IMR-90 (cell line): ENCODE measurements around the gene SAMD4B. TPM values are rescaled to one million over a fixed set of nuclear protein-coding genes. Genes with fewer than 3 reads are reported as not detected.

Source experiments
- ATAC-seq: fragments of 200-7000 bp; cut with Tn5 transposase; 2 replicates; pipeline ENCODE4 v1.9.1; 2020; ENCODE audit warnings: low read depth, mild to moderate bottlenecking, moderate library complexity
- BruUV-seq: library from RNA; stranded (reverse); fragments of 400-500 nt; replicated peaks from 2 replicates; lab custom pipeline; 2021; lab: Mats Ljungman, UMichigan
- CTCF ChIA-PET: fragments of 300-600 bp; formaldehyde crosslinking; extraction: SDS; loops from one replicate; lab custom pipeline; 2021; ENCODE audit warnings: antibody characterized with exemption; lab: Yijun Ruan, JAX
- POLR2A ChIA-PET: fragments of 300-600 bp; sonication (Branson Sonifier 250); formaldehyde crosslinking; loops from one replicate; lab custom pipeline; 2022; ENCODE audit warnings: antibody characterized with exemption; ENCODE audit not compliant: unreplicated experiment; lab: Charles Lee
- DNase-seq: peaks from one replicate; pipeline ENCODE4 v3.0.0; 2013
- H2AFZ ChIP-seq: replicated peaks from 2 replicates; pipeline ENCODE3; 2013; ENCODE audit warnings: low read length, mild to moderate bottlenecking; ENCODE audit not compliant: poor library complexity
- H2AK5ac ChIP-seq: 2 replicates; pipeline ENCODE4 v1.6.1; 2013; ENCODE audit warnings: low read depth, low read length, inconsistent platforms
- H2AK9ac ChIP-seq: replicated peaks from 2 replicates; pipeline ENCODE3; 2013; ENCODE audit warnings: mild to moderate bottlenecking, low read depth, low read length, moderate library complexity; ENCODE audit not compliant: poor library complexity
- H2BK120ac ChIP-seq: 2 replicates; pipeline ENCODE4 v1.6.1; 2013; ENCODE audit warnings: low read depth, low read length, inconsistent platforms
- H2BK15ac ChIP-seq: 3 replicates; pipeline ENCODE4 v1.6.1; 2013; ENCODE audit warnings: low read depth, low read length, inconsistent platforms
- H2BK20ac ChIP-seq: 2 replicates; pipeline ENCODE4 v1.6.1; 2013; ENCODE audit warnings: low read depth, mild to moderate bottlenecking, inconsistent platforms, low read length, moderate library complexity
- H2BK5ac ChIP-seq: 2 replicates; pipeline ENCODE4 v1.6.1; 2013; ENCODE audit warnings: mild to moderate bottlenecking, low read depth, low read length, inconsistent platforms; ENCODE audit not compliant: poor library complexity, severe bottlenecking
- H3K14ac ChIP-seq: replicated peaks from 2 replicates; pipeline ENCODE4 v1.6.1; 2013; ENCODE audit warnings: low read depth, low read length, inconsistent platforms
- H3K18ac ChIP-seq: 2 replicates; pipeline ENCODE4 v1.6.1; 2013; ENCODE audit warnings: low read depth, low read length, control low read depth
- H3K23ac ChIP-seq: 2 replicates; pipeline ENCODE4 v1.6.1; 2013; ENCODE audit warnings: low read depth, low read length, inconsistent platforms
- H3K27ac ChIP-seq: 2 replicates; pipeline ENCODE4 v1.5.1; 2013; ENCODE audit warnings: mild to moderate bottlenecking, control low read depth, low read length; ENCODE audit not compliant: insufficient read depth
- H3K27me3 ChIP-seq: 2 replicates; pipeline ENCODE4 v1.6.1; 2013; ENCODE audit warnings: low read length; ENCODE audit not compliant: control insufficient read depth, insufficient read depth
- H3K36me3 ChIP-seq: 2 replicates; pipeline ENCODE4 v1.6.1; 2013; ENCODE audit warnings: low read length, mixed read lengths; ENCODE audit not compliant: control insufficient read depth, insufficient read depth
- H3K4ac ChIP-seq: 2 replicates; pipeline ENCODE4 v1.6.1; 2013; ENCODE audit warnings: low read depth, low read length, inconsistent platforms
- H3K4me1 ChIP-seq: 2 replicates; pipeline ENCODE4 v1.6.1; 2013; ENCODE audit warnings: low read length, mixed read lengths; ENCODE audit not compliant: control insufficient read depth, insufficient read depth
- H3K4me2 ChIP-seq: 2 replicates; pipeline ENCODE4 v1.6.1; 2013; ENCODE audit warnings: low read depth, mild to moderate bottlenecking, control low read depth, low read length, moderate library complexity
- H3K4me3 ChIP-seq: 2 replicates; pipeline ENCODE4 v1.5.1; 2013; ENCODE audit warnings: low read depth, mild to moderate bottlenecking, control low read depth, low read length, moderate library complexity; ENCODE audit not compliant: insufficient read depth
- H3K56ac ChIP-seq: 2 replicates; pipeline ENCODE4 v1.6.1; 2013; ENCODE audit warnings: low read length, inconsistent platforms; ENCODE audit not compliant: insufficient read depth; ENCODE audit errors: extremely low read depth
- H3K79me1 ChIP-seq, 2 experiments: 2 replicates each; pipeline ENCODE4 v1.6.1; 2013; ENCODE audit warnings: low read length in 2 of 2, inconsistent platforms in 1 of 2, low read depth in 1 of 2
- H3K9ac ChIP-seq: 2 replicates; pipeline ENCODE4 v1.6.1; 2013; ENCODE audit warnings: low read depth, low read length, control low read depth
- H3K9me1 ChIP-seq: 2 replicates; pipeline ENCODE4 v1.6.1; 2013; ENCODE audit warnings: low read length, inconsistent platforms; ENCODE audit not compliant: insufficient read depth
- H3K9me3 ChIP-seq: 2 replicates; pipeline ENCODE4 v1.6.1; 2013; ENCODE audit warnings: low read length; ENCODE audit not compliant: control insufficient read depth, insufficient read depth
- H4K20me1 ChIP-seq: 2 replicates; pipeline ENCODE4 v1.6.1; 2013; ENCODE audit warnings: low read length, inconsistent platforms; ENCODE audit not compliant: insufficient read depth
- H4K5ac ChIP-seq: 2 replicates; pipeline ENCODE4 v1.6.1; 2013; ENCODE audit warnings: mild to moderate bottlenecking, low read depth, low read length, control low read depth
- H4K8ac ChIP-seq, 2 experiments: 2 replicates each; pipeline ENCODE4 v1.6.1; 2013; ENCODE audit warnings: low read depth in 2 of 2, low read length in 2 of 2, control low read depth in 1 of 2, inconsistent platforms in 1 of 2
- H4K91ac ChIP-seq: 2 replicates; pipeline ENCODE4 v1.6.1; 2013; ENCODE audit warnings: low read depth, low read length, inconsistent platforms; ENCODE audit not compliant: insufficient read depth
- BHLHE40 ChIP-seq: fragments of 150-350 bp; IDR thresholded peaks from 2 replicates; pipeline ENCODE4 v1.6.1; 2016; ENCODE audit warnings: mild to moderate bottlenecking, low read depth, low read length
- CHD1 ChIP-seq: IDR thresholded peaks from 2 replicates; pipeline ENCODE4 v1.6.1; 2012; ENCODE audit warnings: low read depth, low read length, improper control_type of control experiment
- ELK1 ChIP-seq: fragments of 150-350 bp; IDR thresholded peaks from 2 replicates; pipeline ENCODE4 v1.6.1; 2016; ENCODE audit warnings: low read depth, mild to moderate bottlenecking, low read length, moderate library complexity, borderline replicate concordance
- MAZ ChIP-seq: IDR thresholded peaks from 2 replicates; pipeline ENCODE4 v1.6.1; 2012; ENCODE audit warnings: low read depth, mild to moderate bottlenecking, low read length, improper control_type of control experiment, moderate library complexity, borderline replicate concordance
- MXI1 ChIP-seq: IDR thresholded peaks from 2 replicates; pipeline ENCODE4 v1.6.1; 2012; ENCODE audit warnings: low read depth, mild to moderate bottlenecking, low read length, moderate library complexity, borderline replicate concordance
- POLR2A ChIP-seq: IDR thresholded peaks from 2 replicates; pipeline ENCODE4 v1.6.1; 2012; ENCODE audit warnings: mild to moderate bottlenecking, low read depth, low read length
- RAD21 ChIP-seq: IDR thresholded peaks from 2 replicates; pipeline ENCODE4 v1.6.1; 2012; ENCODE audit warnings: low read length, improper control_type of control experiment
- RFX5 ChIP-seq: IDR thresholded peaks from 2 replicates; pipeline ENCODE4 v1.8.0; 2012; ENCODE audit warnings: low read depth, mild to moderate bottlenecking, low read length, moderate library complexity
- SMC3 ChIP-seq: fragments of 150-350 bp; IDR thresholded peaks from 2 replicates; pipeline ENCODE4 v1.6.1; 2016; ENCODE audit warnings: low read depth, mild to moderate bottlenecking, antibody characterized with exemption, low read length, moderate library complexity
- WGBS, 2 experiments: methylation state at CpG; one replicate each; pipeline versions ENCODE4 v1.1.5 to v1.1.7; 2013; ENCODE audit warnings: missing lambda C conversion rate in 2 of 2; ENCODE audit not compliant: insufficient read length in 1 of 2; ENCODE audit errors: extremely low coverage in 2 of 2; 5-methylcytosine and 5-hydroxymethylcytosine counted together
- dilution Hi-C: fragments of 300-500 bp; cut with HindIII; formaldehyde crosslinking; loops from one replicate; pipeline ENCODE4 v1.14.3; 2018; ENCODE audit warnings: low sequenced_read_pairs; ENCODE audit not compliant: unreplicated experiment
- in situ Hi-C: fragments of 300-500 bp; cut with MboI; formaldehyde crosslinking; loops from 3 replicates; pipeline ENCODE4 v1.14.3; 2019; ENCODE audit warnings: low sequenced_read_pairs, inconsistent platforms, mixed read lengths
- intact Hi-C: fragments of 100-400 bp; cut with micrococcal nuclease; formaldehyde crosslinking; loops from 2 replicates; pipeline ENCODE4 v1.10.0; 2022
- polyA plus RNA-seq, 3 experiments: library from polyadenylated mRNA; depleted of rRNA; stranded (reverse); fragments of >200 nt; gene quantifications; 2 replicates each; pipeline ENCODE4 v1.2.3, GENCODE V29; 2012; ENCODE audit warnings: low replicate concordance in 1 of 3
- total RNA-seq: library from RNA; depleted of rRNA; stranded (reverse); fragments of >200 nt; gene quantifications from 2 replicates; pipeline ENCODE4 v1.2.3, GENCODE V29; 2012

The SAMD4B gene
- total and polyA plus RNA-seq, 2 of the 4 experiments (the other 2 are of a cell fraction) = 18.3 to 97.2 TPM

- CTCF ChIA-PET = no interaction called here
These were observed 38.6 kb downstream of the SAMD4B start for GRCh38 chr19:39380521-39381502.

More at GRCh38 chr19:39380521-39381502, 38.6 kb downstream of the SAMD4B start:
- no peak overlapping the region for H3K18ac ChIP-seq
- POLR2A ChIA-PET = no interaction called here
- no peak overlapping the region for H2BK120ac ChIP-seq
- peaks cover 4% of the 10 kb centered on the region for H4K20me1 ChIP-seq
- no peak overlapping the region for H3K56ac ChIP-seq
- no peak overlapping the region for H2AK5ac ChIP-seq
- H3K9me1 ChIP-seq = peaks cover 4% of the 10 kb centered on the region; the same call in 1 of the 2 replicates
- dilution Hi-C loops = no loop called here
- H3K4me2 ChIP-seq = no peak overlapping the region
- no peaks in the 10 kb centered on the region for H3K4me1 ChIP-seq
- H4K5ac ChIP-seq = no peak overlapping the region
- H3K27ac ChIP-seq = no peak overlapping the region
- H2BK15ac ChIP-seq = no peak overlapping the region
- no peak overlapping the region for H3K9ac ChIP-seq
- no peaks in the 10 kb centered on the region for H3K27me3 ChIP-seq
- no peak overlapping the region for H3K23ac ChIP-seq
- peaks cover 0 to 23% of the 10 kb centered on the region in 2 experiments; a peak in 3 of 4 replicates for H3K79me1 ChIP-seq
- no peak overlapping the region for H3K4ac ChIP-seq
- no peak for DNase-seq
- 76% methylated on average over 5 of the region's 17 CpGs; no CpG with 5 or more reads in 1 of the 2 experiments for WGBS, 2 experiments
- BruUV-seq = no TSS peak
- in situ Hi-C loops = no loop called here
- no peak overlapping the region for H4K91ac ChIP-seq
- intact Hi-C loops = no loop called here
- no peak overlapping the region for H2BK20ac ChIP-seq
- H3K14ac ChIP-seq = no peak overlapping the region
- no peaks in the 10 kb centered on the region for H3K9me3 ChIP-seq
- no peak for ATAC-seq
- no peak overlapping the region for H2BK5ac ChIP-seq
- H2AFZ ChIP-seq = no peak overlapping the region
- no peak overlapping the region for H2AK9ac ChIP-seq
- H3K4me3 ChIP-seq = no peak overlapping the region
- no peak overlapping the region for H4K8ac ChIP-seq
- H3K36me3 ChIP-seq = peaks cover 83% of the 10 kb centered on the region
- TF ChIP-seq MAZ (no peak), RAD21 (no peak), BHLHE40 (no peak), CHD1 (no peak), POLR2A (no peak), RFX5 (no peak), ELK1 (no peak), SMC3 (no peak), MXI1 (no peak)
